GM18858 (cell line): ENCODE measurements around the gene UFC1.
A peak's percentile ranks its signal among the peaks of the same experiment; 100 is the strongest.

Experiments
- ATAC-seq: cut with Tn5 transposase; IDR thresholded peaks from one replicate; pipeline ENCODE4 v1.9.1; 2021; ENCODE audit not compliant: unreplicated experiment

UFC1 gene

DNA sequence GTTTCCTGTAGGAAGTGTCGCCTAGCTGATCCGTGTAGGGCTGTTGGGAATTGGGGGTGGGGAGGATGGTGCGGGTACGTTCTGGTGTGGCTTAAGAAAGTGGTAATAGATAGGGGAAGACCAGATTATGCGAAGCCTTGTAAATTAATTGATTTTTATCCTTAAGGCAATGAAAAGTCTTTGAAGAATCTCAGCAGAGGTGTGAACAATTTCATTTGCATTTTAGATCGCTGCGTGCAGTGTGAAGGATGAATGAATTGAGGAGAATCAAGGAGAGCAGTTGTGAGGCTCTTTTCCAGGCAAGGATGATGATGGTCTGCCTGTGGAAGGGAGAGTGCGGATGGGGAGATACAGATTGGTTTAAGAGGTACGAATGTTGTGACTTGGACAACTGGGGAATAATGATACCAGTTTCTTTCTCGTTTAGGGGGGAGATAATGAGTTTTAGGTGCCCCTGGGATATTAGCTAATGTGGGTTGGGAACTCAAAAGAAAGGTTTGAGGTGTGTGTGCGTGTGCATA, 20.5 kb upstream of the UFC1 start:
- ATAC-seq: no peak

DNA sequence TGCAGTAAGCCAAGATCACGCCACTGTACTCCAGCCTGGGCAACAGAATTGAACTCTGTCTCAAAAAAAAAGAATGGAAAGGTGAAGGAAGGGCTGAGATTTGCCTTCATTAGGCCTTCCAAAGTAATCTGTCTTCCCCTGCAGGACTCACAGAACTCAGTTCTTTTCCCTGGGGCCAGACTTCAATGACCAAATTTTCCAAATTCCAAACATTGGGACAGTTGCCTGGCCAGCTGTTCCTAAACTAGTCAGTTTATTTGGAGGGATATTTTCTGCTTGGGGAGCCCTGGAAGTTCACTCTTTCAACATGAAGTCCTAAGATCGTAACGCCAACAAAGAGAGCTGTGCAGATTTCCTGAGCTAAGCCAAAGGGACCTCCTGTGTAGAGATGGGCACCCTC, 15.9 kb upstream of the UFC1 start:
- no peak for ATAC-seq

DNA sequence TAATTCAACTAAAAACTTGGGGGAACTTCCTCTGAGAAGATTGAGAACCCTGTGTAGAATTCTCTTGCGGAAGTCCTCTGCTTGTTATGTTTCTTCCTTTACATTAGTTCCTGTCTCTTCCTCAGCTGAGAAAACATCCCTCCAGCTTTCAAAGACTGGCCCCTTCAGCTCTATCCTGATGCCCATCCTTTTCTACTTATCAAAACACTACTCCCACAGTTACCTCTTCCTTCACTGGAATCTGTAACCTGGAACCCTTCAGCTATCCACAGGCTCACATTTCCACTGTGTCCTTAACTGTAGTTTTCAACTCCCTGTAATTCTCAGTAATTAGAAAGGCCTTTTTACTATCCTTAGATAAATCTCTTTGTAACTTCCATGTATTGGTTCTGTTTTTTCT, 15.3 kb upstream of the UFC1 start:
- ATAC-seq: no peak

DNA sequence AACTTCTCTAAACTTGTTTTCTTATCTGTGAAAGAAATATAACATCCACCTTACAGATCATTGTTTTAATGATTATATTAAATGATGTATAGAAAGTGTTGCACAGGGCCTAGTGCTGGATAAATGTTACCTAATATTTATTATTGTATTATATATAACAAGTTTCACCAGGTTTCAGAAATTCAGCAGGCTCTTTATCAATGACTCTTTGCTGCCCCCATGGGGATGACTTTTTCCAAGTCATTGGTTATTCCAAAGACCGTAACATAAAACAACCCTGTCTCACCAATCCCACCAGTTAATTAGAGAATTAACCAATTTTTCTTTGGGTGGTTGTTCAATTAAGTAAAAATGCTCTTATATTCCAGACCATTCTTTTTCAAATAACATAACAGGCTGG, 14.0 kb upstream of the UFC1 start:
- no peak for ATAC-seq

DNA sequence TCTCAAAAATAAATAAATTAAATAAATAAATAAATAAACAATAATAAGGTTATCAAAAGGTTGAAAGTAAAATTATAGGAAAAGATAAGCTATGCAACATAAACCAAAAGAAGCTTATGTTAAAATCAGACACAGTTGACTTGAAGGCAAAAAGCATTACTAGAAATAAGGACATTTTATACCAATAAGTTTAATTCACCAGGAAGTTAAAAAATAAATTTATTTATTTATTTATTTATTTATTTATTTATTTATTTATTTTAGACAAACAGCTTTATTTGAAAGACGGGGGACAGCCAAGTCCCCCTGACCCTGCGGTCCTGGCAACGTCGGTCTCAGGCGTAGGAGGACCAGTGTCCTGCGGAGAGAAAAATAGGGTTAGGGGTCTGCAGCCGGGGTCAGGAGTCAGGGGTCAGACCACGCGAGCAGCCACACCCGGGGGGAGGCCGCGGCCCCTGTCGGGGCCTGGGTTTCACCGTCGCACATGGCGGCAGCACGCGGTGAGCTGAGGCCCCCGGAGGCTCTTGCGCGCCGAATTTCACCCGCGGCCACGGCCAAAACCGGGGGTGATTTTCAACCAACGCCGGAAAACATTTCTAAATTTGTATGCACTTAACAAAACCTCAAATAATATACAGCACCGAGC, 12.9 kb upstream of the UFC1 start:
- ATAC-seq: no peak

DNA sequence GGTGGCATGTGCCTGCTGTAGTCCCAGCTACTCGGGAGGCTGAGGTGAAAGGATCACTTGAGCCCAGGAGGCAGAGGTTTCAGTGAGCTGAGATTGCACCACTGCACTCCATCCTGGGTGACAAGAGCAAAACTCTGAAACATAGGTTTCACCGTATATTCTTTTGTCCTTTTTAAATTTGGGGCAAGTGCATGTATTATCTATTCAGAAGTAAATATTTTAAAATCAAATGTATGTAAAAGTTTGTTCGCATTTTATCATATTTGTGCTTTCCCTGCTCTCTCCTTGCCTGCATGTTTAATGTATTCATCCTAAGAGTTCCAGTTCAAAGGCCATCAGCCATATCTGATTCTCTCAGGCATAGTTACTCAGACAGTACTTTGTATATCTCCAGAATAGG, 7.9 kb upstream of the UFC1 start:
- no peak for ATAC-seq

DNA sequence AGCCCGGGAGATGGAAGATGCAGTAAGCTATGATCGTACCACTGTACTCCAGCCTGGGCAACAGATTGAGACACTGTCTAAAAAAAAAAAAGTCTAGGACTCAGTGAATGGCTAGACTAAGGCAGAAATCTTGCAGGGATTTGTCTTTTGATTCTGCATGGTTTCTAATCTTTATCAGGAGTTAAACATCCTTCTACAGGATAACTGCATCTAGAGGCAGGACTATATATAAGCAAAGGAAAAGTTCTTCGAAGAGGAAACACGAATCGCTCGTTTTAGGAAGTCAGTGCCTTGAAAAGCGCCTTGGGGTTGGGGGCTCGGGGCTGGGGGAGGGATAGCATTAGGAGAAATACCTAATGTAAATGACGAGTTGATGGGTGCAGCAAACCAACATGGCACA, 602 bp upstream of the UFC1 start:
- no peak for ATAC-seq

DNA sequence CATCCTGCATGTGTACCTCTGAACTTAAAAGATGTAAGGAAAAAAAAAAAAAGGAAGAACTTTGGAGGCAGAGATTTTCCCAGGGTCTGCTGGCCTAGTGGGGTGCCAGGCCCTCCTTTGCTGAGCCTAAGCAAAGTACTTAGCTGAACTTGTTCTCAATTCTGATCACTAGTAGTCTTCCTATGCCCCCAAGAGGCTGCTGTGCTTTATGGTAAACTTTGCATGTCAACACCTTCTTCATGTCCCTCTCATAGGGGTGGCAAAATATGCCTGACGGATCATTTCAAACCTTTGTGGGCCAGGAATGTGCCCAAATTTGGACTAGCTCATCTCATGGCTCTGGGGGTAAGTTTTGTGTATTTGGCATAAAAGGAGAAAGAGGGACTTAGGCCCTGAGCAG, 4.1 kb downstream of the UFC1 start:
- no peak for ATAC-seq

DNA sequence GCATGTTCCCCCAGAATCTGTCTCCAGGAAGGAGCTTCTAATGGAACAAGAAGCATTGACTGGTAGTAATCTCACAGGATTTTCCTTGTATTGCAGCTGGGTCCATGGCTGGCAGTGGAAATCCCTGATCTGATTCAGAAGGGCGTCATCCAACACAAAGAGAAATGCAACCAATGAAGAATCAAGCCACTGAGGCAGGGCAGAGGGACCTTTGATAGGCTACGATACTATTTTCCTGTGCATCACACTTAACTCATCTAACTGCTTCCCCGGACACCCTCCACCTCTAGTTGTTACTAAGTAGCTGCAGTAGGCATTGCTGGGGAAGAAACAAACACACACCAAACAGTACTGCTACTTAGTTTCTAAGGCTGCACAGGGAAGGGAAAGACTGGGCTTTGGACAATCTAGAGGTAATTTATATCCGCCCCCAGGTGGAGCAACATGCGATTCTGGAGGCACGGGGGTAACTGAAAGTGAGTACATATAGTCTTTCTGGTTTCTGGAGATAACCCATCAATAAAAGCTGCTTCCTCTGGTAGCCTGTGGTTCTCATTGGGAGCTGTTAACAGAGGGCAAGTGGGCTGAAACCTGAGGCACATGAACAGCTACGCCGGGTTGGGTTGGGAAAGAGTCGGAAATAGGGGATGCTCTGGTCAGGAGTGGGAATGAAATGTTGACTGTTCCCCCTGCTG, 4.7 kb downstream of the UFC1 start:
- ATAC-seq: no peak

DNA sequence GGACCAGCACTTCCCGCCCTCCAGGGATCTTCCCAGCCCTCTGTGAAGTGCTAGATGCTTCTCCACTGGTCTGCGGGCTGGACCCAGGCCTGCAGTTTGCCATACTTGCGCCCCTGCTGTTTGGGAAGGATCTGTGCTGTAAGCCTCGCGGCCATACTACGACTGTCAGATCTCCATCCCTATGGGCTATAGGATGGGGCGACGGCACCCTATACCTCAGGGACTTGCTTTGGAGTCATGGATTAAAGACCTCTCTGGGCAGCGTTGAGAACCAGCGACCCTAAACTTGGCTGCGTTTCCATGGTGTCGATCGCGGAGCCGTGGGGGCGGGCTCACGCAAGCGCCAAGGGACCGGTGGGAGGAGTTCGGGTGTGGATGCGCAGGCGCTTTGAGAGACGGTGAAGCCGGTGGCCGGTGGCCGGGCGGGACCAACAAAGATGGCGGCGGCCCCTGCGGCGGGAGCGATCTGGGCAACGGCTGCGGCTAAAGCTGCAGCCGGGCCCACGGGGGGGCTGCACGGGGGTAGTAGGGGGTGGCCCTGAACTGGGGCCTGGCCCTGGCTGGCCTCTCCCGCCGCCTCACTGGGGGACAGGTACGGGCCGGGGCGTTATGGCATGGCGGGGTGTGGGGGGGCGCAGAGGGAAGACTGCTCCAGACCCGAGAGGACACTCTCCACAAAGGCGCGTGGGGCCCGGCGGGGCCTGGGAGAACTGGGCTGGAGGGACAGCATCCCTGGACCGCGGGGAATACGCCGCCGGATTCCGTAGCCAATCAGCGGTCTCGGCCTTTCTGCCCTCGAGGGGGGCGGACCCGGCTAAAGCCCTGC, 5.5 kb downstream of the UFC1 start, which contains the start of gene USP21:
USP21 (plus strand) TSS at position 414 of the 826 bp plus-strand sequence. CDS start 1,141 bp downstream, outside the sequence.
- peak; percentile 68 for ATAC-seq

DNA sequence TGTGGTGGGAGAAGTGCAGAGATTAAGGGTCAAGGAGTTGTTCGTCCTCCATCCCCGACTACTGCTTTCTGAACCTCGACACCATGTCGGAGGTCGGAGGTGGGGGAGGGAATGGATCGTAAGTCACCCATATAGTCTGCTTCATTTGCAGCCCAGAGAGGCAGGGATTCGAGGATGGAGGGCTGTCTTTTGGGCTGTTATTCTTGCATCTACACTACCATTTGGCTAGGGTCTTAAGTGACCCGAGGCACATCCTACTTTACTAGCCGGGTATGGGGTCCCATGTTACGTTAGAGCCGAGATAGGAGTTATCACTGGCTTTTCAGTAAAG, 6.1 kb downstream of the UFC1 start:
- ATAC-seq: no peak

DNA sequence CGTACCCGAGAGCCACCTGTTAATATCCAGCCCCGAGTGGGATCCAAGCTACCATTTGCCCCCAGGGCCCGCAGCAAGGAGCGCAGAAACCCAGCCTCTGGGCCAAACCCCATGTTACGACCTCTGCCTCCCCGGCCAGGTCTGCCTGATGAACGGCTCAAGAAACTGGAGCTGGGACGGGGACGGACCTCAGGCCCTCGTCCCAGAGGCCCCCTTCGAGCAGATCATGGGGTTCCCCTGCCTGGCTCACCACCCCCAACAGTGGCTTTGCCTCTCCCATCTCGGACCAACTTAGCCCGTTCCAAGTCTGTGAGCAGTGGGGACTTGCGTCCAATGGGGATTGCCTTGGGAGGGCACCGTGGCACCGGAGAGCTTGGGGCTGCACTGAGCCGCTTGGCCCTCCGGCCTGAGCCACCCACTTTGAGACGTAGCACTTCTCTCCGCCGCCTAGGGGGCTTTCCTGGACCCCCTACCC, 6.9 kb downstream of the UFC1 start:
- no peak for ATAC-seq

DNA sequence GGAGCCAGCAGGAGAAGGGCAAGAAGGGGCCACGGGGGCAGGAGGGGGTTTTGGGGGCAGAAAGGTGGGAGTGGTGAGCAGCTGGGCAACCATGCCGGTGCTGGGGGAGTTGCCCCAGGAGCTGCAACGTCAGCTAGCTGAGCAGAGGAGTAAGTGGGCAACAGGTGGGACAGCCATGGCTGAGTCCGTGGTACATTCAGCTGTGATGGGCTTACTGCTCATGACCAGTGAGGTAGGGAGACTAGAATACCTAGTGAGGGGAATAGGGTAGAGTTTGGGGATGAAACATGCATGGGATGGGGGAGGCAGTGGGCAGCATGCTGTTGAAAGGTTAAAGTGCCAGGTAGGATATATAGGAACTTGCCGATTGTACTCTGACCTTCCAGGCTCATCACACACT, 7.9 kb downstream of the UFC1 start:
- no peak for ATAC-seq

DNA sequence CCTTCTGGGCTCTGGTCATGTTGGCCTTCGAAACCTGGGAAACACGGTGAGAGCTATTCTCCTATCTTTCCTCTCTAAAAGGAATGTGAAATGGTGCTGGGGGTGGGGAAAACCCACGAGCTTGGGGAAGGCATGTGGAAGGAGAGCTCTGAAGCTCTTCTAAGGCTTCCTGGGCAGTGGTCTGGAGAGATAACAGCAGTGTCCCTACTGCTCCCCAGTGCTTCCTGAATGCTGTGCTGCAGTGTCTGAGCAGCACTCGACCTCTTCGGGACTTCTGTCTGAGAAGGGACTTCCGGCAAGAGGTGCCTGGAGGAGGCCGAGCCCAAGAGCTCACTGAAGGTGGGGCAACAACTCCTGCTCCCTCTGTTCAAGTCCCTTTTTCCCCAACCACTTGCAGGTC, 8.3 kb downstream of the UFC1 start:
- no peak for ATAC-seq

DNA sequence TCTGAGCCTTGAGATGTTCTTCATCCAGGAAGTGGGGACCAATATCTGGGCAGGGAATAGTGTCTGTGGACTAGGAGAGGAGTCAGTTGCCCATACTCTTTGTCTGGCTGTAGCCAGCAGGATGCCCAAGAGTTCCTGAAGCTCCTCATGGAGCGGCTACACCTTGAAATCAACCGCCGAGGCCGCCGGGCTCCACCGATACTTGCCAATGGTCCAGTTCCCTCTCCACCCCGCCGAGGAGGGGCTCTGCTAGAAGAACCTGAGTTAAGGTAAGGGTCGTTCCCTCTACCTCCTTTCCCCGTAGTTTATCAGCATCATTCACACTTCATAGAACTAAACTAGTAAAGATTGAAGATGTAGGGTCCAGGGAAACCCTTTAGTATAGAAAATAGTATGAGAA, 9.0 kb downstream of the UFC1 start:
- ATAC-seq: no peak

DNA sequence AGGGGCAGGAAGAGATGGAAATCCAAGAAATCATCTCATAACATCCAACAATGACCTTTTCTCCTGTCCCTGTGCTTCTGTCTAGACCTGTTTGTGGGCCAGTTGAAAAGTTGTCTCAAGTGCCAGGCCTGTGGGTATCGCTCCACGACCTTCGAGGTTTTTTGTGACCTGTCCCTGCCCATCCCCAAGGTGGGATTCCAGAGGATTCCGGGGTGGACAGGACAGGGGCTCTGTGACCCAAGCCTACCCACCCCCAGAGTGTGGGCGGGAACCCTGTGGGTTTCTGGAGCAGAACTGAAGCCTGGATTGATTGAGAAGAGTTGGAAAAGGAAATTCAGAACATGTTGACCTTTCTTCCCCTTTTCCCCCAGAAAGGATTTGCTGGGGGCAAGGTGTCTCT, 10.0 kb downstream of the UFC1 start:
- no peak for ATAC-seq

DNA sequence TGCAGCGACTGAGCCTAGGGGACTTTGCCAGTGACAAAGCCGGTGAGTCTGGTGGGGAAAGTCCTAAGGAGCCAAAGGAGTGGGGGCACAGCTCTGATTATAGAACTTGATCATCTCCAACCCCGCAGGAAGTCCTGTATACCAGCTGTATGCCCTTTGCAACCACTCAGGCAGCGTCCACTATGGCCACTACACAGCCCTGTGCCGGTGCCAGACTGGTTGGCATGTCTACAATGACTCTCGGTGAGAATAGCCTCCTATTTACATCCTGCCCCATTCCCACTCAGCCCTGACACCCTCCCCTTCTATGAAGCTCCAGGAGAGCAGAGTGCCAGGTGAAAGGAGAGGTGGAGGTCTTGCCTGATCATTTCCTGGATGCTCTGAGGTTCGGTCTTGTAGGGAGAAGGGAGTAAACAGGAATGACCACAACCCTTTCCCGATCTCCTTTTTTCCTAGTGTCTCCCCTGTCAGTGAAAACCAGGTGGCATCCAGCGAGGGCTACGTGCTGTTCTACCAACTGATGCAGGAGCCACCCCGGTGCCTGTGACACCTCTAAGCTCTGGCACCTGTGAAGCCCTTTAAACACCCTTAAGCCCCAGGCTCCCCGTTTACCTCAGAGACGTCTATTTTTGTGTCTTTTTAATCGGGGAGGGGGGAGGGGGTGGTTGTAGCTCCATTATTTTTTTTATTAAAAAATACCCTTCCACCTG, 11.3 kb downstream of the UFC1 start:
- ATAC-seq: no peak

DNA sequence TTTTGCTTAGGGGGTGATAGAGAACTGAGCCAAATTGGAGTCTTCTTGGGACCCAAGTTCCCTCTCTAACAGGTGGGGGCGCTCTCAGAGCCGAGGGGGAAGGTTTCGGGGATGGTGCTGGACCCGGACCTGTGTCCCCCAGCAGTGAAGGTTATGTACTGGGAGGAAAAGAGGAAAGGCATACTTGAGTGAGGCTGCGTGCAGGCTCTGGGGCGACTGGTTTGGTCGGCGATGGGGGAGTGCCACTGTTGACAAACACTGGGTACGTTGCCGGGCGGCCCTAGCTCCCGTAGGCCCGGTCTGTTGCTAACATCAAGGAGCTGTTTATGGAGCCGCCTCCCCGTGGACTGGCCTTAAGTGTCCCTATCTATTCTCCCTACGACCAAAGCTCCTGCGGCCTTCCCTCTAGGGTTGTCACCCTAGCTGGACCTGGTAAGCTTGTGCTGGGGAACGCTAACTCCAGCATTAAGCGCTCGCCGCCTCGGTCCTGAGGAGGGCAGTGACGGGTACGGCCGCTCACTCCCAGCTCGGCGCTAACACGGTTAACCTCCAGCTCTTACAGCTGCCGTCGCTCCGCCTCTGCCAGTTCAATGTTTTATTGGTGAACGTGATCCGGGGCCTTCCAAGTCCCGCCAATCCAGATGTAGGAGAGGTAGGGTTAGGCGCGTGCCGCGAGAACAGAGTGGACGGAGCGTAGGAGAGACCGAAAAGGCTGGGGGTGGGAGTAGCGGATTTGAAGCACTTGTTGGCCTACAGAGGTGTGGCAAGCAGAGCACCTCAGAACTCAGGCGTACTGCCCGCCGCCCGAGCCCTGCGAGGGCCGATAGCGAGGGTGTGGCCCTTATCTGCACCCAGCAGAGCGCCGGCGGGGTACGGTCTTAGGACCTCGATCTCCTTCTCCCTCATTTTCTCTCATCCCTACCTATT, 12.2 kb downstream of the UFC1 start, which contains the start of gene PPOX:
PPOX (plus strand) TSS at position 685 of the 927 bp plus-strand sequence. CDS start 422 bp downstream, outside the sequence.
- peak; percentile 88 for ATAC-seq

DNA sequence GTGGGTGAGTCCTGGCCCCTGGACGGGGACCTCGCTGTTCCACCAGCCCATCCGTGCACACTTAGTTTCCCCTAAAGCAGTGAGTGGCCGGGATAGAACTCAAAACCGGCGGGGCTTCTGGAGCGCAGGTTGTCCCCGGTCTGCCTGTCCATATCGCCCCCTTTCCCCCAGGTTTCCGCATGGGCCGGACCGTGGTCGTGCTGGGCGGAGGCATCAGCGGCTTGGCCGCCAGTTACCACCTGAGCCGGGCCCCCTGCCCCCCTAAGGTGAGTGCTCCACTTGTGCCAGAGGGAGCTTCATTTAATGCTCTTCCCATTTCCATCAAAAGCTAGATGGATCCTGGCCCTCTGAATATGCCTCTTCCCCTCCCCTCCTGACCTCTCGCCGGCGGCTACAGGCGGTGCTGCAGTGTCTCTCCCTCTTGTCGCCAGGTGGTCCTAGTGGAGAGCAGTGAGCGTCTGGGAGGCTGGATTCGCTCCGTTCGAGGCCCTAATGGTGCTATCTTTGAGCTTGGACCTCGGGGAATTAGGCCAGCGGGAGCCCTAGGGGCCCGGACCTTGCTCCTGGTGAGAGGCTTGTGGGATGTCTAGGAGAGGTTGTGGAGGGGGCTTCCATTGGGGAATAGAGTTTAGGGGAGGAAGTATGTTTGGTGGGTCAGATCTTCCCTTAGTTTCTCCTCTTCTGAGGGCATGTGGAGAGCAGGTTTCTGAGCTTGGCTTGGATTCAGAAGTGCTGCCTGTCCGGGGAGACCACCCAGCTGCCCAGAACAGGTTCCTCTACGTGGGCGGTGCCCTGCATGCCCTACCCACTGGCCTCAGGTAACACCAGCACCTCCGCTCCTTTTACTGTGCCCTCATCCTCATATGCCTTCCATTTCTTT, 13.1 kb downstream of the UFC1 start:
- ATAC-seq: no peak
